Measurements from ENCODE around the gene PIEZO2.

The PIEZO2 gene

GRCh38 chr18:11037533-11038240 lies 111.7 kb downstream of the PIEZO2 start:
- TF ChIP-seq CTCF (IDR thresholded peaks at IDR 0.05; ENCODE audit: insufficient read depth, low read depth, low read length, missing control alignments): no peak
- DNase-seq (ENCODE audit: low read depth): no peak
- H3K4me3 ChIP-seq (ENCODE audit: low read length): no peak overlapping the region

- no peak for DNase-seq (ENCODE audit: low read depth)
- no peak overlapping the region for H3K4me3 ChIP-seq (ENCODE audit: low read length)
- no peak for TF ChIP-seq CTCF (IDR thresholded peaks at IDR 0.05; ENCODE audit: insufficient read depth, low read depth, low read length, missing control alignments)
Observed at GRCh38 chr18:11035814-11036495, 113.4 kb downstream of the PIEZO2 start.

- no peak for TF ChIP-seq CTCF (IDR thresholded peaks at IDR 0.05; ENCODE audit: insufficient read depth, low read depth, low read length, missing control alignments)
- H3K4me3 ChIP-seq (ENCODE audit: low read length): no peak overlapping the region
- DNase-seq (ENCODE audit: low read depth): no peak
Observed at GRCh38 chr18:11035376-11035775, 114.0 kb downstream of the PIEZO2 start.

GRCh38 chr18:11034884-11035283 lies 114.5 kb downstream of the PIEZO2 start:
- no peak overlapping the region for H3K4me3 ChIP-seq (ENCODE audit: low read length)
- DNase-seq (ENCODE audit: low read depth): no peak
- no peak for TF ChIP-seq CTCF (IDR thresholded peaks at IDR 0.05; ENCODE audit: insufficient read depth, low read depth, low read length, missing control alignments)

GRCh38 chr18:11033503-11033902 lies 115.9 kb downstream of the PIEZO2 start:
- H3K4me3 ChIP-seq (ENCODE audit: low read length): no peak overlapping the region
- no peak for DNase-seq (ENCODE audit: low read depth)
- no peak for TF ChIP-seq CTCF (IDR thresholded peaks at IDR 0.05; ENCODE audit: insufficient read depth, low read depth, low read length, missing control alignments)

GRCh38 chr18:11031966-11032365 lies 117.4 kb downstream of the PIEZO2 start:
- no peak for TF ChIP-seq CTCF (IDR thresholded peaks at IDR 0.05; ENCODE audit: insufficient read depth, low read depth, low read length, missing control alignments)
- DNase-seq (ENCODE audit: low read depth): no peak
- no peak overlapping the region for H3K4me3 ChIP-seq (ENCODE audit: low read length)
